TTC549 (cell line): ENCODE results near the gene DBNDD1.

Source experiments
- FAIRE-seq: peaks from 2 replicates; lab custom pipeline; 2012; peaks lifted over from hg19 to GRCh38; lab: Jason Lieb, UNC

Gene DBNDD1

DNA sequence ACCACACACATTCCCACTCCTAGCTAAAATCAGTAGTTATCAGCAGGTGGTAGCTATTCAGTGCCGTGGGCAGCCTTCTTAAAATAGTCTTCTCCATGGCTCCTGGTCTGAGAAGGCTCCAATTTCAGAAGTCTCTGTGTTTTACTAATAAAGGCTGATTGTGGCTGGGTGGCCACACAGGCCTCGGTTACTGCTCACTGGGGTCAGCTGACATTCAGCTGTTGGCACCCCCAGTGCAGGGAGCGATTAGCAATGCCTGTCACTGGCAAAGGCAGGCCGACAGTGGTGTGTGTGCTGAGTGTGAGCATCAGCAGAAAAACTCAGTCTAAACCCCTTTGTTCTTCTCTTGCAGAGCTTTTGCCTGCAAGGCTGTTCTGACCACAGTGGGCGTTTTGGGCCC lies 16.6 kb upstream of the DBNDD1 start:
- FAIRE-seq: no peak

DNA sequence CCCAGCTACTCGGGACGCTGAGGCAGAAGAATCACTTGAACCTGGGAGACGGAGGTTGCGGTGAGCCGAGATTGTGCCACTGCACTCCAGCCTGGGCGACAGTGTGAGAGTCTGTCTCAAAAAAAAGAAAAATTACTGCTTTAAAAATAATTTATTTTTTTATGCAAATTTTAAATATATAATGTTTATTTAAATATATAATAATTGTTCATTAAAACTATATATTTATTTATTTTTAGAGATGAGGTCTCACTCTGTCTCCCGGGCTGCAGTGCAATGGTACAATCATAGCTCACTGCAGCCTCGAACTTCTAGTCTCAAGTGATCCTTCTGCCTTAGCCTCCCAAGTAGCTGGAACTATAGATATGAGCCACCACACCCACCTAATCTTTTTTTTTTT lies 15.2 kb upstream of the DBNDD1 start:
- no peak for FAIRE-seq

DNA sequence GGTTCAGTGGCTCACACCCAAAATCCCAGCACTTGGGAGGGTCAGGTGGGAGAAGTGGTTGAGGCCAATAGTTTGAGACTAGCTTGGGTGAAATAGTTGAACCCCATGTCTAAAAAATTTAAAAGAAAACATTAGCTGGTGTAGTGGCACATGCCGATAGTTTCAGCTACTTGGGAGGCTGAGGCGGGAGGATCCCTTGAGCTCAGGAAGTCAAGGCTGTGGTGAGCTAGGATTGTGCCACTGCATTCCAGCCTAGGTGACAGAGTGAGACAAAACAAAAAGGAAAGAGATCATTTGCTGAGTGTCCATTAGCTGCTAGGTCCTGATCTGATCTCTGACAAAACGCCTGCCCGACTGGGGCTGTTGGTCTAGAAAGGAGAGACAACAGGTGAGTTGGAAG lies 14.1 kb upstream of the DBNDD1 start:
- no peak for FAIRE-seq

GRCh38 chr16:90032674-90033331 lies 13.5 kb upstream of the DBNDD1 start:
- no peak for FAIRE-seq

- no peak for FAIRE-seq
Measured at GRCh38 chr16:90031931-90032673, 12.8 kb upstream of the DBNDD1 start.

- FAIRE-seq: no peak
Measured at GRCh38 chr16:90031186-90031930, 12.1 kb upstream of the DBNDD1 start.

- no peak for FAIRE-seq
Measured at GRCh38 chr16:90028985-90029384, 9.7 kb upstream of the DBNDD1 start.

GRCh38 chr16:90027611-90028010 lies 8.4 kb upstream of the DBNDD1 start:
- FAIRE-seq: no peak

DNA sequence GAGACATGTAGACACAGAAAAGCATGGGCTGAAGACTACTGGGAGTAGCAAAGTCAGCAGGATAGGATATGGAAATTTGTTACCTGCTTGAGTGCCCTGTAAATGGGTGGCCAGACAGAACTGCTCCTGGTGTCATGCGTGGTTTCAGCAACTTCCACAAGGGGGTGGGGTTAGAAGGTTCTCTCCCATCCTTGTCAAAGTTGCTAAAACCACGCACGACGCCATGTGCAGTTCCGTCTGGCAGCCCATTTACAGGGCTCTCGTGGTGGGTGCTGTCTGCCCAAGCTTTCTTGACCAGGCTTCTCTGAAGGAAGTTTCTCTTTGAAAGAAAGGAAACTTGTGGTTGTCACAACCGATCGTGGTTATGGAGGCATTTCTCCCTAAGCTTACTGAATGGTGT lies 6.9 kb upstream of the DBNDD1 start:
- no peak for FAIRE-seq

DNA sequence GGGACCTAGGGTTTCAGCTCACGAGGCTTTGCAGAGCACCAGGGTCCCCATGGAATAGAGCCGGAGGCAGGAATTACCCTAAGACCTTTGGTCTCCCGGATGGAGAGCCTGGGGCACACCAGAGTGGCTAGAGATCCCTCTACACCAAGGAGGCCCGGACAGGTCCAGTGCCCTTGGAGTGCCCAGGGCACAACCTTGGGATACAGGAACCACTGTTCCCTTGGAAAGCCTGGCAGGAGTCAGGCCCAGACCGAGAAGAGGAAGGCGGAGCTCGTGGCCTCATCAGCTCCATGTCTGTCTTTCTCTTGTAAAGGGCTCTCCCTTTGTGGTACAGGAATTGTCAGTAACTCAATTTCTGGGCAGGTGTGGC lies 3.8 kb upstream of the DBNDD1 start:
- no peak for FAIRE-seq

DNA sequence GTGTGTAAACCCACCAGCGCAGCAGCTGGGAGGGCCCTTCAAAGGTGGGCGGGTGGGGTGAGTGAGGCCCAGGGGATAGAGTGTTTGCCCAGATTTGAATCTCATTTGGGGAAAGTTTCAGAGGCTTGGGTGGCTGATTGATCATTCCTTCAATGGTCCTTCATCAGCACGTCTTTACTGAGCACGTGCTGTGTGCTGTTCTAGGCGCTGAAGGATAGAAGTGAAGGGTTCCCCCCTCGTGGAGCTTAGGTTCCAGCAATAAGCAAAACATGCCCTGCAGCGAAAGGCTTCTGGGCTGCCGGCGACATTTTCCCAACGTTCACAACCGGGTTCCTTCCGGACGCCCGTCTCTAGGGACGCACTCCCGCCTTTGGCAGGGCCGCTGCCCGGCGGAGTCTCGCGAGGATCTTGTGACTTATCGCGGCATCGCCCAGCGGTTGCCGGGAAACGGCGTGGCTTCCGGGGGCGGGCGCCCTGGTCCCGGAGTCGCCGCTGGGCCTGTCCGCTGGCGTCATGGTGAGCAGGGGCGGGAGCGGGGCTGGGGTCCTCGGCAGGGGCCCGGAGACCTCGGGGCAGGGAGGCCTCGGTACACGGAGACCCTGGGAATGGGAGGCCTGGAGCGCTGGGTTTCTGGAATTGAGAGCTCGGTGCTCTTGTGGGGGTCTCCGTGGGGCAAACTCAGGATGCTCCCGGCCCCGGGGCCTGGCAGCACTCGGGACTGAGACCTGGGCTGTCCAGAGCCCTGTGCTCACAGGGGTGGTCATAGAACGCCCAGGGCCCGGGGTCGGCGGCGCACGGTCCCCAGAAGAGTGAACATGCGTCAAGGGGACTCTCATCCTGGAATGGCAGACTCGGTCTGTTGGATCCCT lies 3.2 kb upstream of the DBNDD1 start:
- FAIRE-seq: no peak

GRCh38 chr16:90020838-90021382 lies 1.7 kb upstream of the DBNDD1 start:
- FAIRE-seq: no peak

- FAIRE-seq: no peak
Measured at GRCh38 chr16:90020260-90020837, 1.1 kb upstream of the DBNDD1 start.

- FAIRE-seq: no peak
Measured at GRCh38 chr16:90019543-90020259, 445 bp upstream of the DBNDD1 start.

GRCh38 chr16:90018297-90018651 lies 982 bp downstream of the DBNDD1 start:
- FAIRE-seq: no peak

- no peak for FAIRE-seq
Measured at GRCh38 chr16:90016339-90016950, 2.8 kb downstream of the DBNDD1 start.

- FAIRE-seq: no peak
Measured at GRCh38 chr16:90015586-90016338, 3.5 kb downstream of the DBNDD1 start.

DNA sequence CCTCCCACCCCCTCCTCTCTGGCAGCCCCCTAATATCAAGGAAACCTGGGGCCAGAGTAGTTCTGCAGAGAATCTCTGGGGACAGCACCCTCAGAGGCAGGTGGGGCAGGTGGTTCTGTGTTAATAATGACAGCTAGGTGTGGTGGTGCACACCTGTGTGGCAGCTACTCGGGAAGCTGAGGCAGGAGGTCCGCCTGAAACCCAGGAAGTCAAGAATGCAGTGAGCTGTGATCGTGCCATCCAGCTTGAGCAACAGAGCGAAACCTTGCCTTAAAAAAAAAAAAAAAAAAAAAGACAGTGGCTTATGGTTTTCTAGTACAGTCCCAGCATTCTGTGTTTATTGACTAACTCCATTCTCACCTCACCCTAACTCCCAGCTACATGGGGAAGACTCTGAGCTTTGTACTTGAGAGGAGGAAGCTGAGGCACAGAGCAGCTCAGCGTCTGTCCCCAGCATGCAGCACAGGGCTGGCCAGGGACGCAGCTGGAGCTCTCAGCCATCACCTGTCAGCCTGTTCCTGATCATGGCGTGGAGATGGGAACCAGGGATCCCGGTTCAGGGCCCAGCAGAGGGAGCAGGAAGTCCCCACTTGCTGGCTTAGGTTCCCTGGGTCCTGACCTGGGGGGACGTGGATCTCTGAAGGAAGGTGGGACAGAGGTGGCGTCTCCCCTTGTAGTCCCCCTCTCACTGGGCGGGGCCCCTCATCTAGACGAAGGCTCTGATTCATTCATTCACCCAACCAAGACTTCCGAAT lies 6.1 kb downstream of the DBNDD1 start:
- FAIRE-seq: no peak

DNA sequence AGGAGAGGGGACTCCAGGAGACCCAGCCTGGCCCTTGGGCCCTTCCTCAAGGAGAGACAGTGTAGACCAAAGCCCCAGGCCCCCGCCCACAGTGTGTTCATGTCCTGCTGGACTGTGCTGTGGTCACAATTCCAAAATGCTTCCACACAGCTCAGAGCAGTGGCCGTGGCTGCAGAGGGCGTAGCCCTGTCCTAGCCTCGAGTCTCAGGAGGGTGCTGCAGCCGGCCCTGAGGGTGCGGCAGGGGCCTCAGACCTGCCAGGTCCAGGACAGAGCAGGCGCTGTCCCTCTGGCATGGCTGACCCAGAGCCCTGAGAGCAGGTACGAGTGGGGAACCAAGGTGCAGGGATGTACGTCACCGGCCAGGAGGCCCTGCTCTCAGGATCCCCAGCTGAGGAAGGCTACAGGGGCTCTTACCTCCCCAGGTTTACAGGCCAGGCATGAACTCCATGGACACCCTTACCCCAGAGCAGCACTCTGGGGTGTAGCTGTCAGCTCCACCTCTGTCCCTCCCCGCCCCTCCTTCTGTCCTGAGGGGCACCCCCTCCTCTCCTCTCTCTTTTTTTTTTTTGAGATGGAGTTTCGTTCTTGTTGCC lies 7.3 kb downstream of the DBNDD1 start:
- no peak for FAIRE-seq
